Measurements from ENCODE around the gene TMA7B.

TMA7B gene

DNA sequence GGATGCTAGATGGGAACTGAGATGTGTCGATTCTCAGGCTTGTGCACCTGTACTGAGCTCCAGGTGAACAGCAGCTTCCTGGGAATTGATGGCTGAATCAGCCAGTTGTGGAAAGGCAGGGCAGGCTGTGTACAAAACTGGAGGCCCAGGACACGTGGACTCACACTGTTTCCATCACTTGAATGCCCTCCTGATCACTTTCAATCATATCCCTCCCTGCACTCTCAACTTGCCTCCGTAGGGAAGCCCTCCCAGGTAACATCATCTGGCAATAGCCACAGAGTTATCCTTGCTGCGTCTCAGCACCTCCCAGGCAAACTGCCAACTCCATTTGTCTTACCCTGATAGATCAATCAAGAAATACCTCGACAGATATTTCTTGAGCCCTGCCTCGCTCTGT is 44.6 kb downstream of the TMA7B start:
- FAIRE-seq: no peak

DNA sequence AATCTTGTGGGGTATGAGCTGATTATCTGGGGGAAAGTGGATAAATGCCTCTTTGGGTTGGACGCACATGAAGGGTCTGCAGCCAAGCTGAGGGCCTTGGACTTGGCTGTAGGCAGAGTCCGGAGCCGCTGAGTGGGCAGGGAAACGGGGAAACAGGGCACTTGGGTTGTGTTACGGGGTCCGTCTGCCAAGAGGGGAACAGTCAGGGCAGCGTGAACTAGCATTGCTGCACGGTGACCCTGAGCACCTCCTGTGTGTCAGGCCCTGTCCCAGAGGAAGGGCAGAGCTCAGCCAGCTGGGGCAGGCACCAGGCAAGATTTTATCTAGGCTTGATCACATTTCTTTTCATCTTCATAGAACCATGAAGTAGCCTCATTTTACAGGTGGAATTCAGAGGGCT is 46.4 kb downstream of the TMA7B start:
- FAIRE-seq: no peak

DNA sequence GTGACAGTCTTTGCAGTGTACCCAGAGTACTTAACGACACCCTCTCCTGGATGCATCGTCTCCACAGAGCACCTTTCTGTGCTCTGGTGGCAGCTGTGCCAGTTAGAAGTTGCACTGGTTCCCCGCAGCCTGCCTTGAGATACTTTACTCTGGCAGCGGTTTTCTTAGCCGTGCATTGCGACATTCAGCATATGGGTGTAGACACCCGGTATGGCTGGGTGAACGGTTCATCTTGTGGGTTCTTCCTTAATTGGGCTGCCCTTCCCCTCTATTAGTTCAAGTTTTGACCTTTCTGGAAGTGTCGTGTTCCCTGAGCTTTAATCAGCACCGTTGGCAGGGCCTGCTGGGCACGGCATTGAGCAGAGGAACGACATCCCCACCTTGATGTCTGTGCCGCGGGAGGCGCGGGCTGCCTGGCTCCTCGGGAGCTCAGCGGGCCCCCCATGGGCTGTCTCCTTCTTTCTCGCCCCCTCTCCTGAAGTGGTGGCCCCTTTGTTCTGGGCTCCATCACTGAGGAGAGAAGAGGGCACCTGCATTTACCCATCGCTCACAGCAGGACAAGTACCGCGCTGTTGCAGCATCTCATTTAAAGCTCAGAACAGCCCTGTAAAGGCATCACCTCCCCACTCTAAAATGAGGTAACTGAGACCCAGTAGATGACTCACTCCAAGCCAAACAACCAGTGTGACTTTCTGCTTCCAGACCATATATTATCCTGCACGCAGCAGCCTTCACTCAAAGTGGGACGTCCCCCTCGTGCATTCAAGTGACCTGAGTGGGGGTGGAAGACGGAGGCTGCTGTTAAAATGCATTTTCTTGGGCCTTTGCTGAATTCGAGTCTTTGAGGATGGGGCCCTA is 47.9 kb downstream of the TMA7B start:
- no peak for FAIRE-seq

DNA sequence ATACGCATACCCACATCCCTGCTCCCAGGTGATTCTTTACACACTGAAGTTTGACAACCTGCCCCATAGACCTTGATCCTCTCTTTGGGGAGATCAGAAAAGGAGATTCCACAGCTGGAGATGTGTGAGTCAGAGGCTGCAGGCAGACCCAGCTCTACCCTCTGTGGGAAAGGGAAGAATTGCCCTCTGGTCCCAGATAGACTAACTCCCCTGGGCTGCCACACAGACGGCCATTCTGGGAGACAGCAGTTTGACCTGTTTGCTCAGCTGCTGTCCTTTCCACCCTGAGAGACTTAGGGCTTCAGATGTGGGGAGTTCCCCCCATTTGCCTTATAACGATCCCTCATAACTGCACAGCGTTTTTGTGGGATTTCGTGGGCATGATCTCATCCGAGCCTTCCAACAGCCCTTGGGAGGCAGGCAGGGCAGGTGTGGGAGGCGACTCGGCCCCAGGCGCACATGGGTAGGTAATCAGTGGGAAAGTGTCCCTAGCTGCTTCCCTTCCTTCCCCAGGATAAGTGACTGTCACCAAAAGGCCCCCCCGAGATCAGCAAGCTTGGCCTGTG is 48.6 kb downstream of the TMA7B start:
- no peak for FAIRE-seq

- FAIRE-seq: no peak
These were observed 49.1 kb downstream of the TMA7B start for GRCh38 chr22:40009292-40009774.

DNA sequence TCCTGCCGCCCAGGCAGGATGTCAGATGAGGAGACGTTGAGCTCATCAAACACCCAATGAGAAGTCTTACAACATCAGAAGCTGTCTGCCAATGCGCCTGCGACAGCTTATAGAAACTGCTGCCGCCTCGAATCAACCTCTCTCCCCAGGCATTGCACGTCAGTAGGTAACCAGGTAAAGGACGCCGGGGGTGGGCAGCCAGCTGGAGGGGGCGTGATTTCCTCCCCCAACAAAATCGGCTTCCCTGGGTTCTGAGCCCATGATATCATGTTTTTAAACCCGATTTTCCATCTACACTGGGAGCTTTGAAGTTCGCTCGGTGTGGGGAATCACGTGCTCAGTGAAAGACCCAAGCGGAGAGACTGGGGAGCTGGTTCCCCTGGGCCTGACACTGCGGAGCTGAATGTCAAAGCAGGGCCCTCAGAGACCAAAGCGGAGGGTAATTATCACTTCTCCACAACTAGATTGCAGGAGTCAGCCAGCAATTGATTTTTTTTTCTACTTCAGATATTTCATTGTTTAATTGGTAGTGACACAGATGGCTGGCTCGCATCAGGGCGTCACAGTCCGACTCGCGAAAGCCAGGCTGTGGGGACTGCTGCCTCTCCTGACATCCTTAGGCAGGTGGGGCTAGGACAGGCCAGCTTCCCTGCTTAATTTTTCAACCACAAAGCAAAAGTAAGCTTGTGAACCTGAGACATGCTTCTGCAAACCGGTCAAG is 49.9 kb downstream of the TMA7B start:
- FAIRE-seq: no peak

GRCh38 chr22:40010746-40011145 is 50.5 kb downstream of the TMA7B start:
- FAIRE-seq: no peak

Data from islet of Langerhans (tissue), 1 donor.